NCI-H345 treated with DMSO at 0.1 percent for 48 hours (cell line): Measurements from ENCODE around the gene SSTR3.

Source experiments
- DNase-seq: peaks from one replicate; lab custom pipeline; 2025; ENCODE audit not compliant: unreplicated experiment; lab: John Stamatoyannopoulos, UW

Gene SSTR3

GRCh38 chr22:37229805-37230672 lies 17.8 kb upstream of the SSTR3 start:
- DNase-seq = no peak

GRCh38 chr22:37229012-37229804 lies 16.9 kb upstream of the SSTR3 start:
- DNase-seq = no peak

GRCh38 chr22:37228106-37229011 lies 16.1 kb upstream of the SSTR3 start:
- no peak for DNase-seq

- DNase-seq = no peak
These were observed 14.2 kb upstream of the SSTR3 start for GRCh38 chr22:37226514-37226913.

- DNase-seq = no peak
These were observed 13.8 kb upstream of the SSTR3 start for GRCh38 chr22:37226087-37226486.

- no peak for DNase-seq
These were observed 13.2 kb upstream of the SSTR3 start for GRCh38 chr22:37225481-37225880.

GRCh38 chr22:37224757-37225420 lies 12.6 kb upstream of the SSTR3 start:
- DNase-seq = no peak

- no peak for DNase-seq
These were observed 11.8 kb upstream of the SSTR3 start for GRCh38 chr22:37223965-37224551.

GRCh38 chr22:37222440-37222971 lies 10.2 kb upstream of the SSTR3 start:
- DNase-seq = no peak

- no peak for DNase-seq
These were observed 9.4 kb upstream of the SSTR3 start for GRCh38 chr22:37221424-37222333.

GRCh38 chr22:37220543-37220981 lies 8.3 kb upstream of the SSTR3 start:
- no peak for DNase-seq

GRCh38 chr22:37219533-37219932 lies 7.3 kb upstream of the SSTR3 start:
- no peak for DNase-seq

GRCh38 chr22:37218771-37219411 lies 6.6 kb upstream of the SSTR3 start:
- no peak for DNase-seq

GRCh38 chr22:37218399-37218770 lies 6.1 kb upstream of the SSTR3 start:
- no peak for DNase-seq

GRCh38 chr22:37215890-37216289 lies 3.6 kb upstream of the SSTR3 start:
- DNase-seq = no peak

- no peak for DNase-seq
These were observed 2.4 kb upstream of the SSTR3 start for GRCh38 chr22:37214731-37215030.

- no peak for DNase-seq
These were observed 1.9 kb upstream of the SSTR3 start for GRCh38 chr22:37213941-37214730.
